ENCODE results near the gene CHRM5.
"Not testable (repeated sequence)": the region's sequence is repeated elsewhere in the genome, so short reads cannot be mapped to it uniquely, and the experiment has no call there.

CHRM5 gene

DNA sequence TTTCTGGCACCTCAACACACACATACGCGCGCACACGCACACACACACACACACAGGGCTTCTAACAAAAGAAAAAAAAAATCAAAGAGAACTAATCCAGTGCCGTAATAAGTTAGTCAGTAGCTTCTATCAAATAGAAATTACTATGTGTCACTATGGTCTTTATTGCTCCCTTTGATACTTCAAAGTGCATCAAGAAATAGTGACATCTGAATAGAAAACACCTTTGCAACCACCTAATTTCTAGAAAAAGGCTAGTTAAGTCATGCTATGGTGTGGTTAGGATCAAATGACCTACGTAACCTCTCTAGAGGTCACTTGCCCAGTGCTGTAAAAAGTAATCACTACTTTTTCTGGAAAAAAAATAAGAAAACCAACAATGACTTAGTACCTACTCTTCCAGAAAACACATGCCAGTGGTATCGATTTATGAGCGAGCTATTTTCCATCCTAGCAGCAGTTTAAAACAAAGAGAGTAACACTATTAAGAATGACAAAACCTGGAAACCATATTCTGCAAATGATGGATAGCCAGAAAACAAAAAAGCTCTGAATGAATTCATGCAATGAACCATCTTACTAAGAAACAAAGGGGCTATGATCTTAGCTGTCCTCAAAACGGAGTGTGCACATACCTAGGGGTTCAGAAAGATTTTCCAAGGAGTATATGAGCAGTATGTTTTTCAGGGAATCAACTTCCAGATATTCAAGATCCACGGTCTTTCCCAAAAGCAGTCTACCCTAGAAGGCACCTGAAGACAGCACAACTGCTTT is 63.9 kb downstream of the CHRM5 start:
- no peak overlapping the region for H3K4me3 ChIP-seq (ENCODE audit: low read length)

DNA sequence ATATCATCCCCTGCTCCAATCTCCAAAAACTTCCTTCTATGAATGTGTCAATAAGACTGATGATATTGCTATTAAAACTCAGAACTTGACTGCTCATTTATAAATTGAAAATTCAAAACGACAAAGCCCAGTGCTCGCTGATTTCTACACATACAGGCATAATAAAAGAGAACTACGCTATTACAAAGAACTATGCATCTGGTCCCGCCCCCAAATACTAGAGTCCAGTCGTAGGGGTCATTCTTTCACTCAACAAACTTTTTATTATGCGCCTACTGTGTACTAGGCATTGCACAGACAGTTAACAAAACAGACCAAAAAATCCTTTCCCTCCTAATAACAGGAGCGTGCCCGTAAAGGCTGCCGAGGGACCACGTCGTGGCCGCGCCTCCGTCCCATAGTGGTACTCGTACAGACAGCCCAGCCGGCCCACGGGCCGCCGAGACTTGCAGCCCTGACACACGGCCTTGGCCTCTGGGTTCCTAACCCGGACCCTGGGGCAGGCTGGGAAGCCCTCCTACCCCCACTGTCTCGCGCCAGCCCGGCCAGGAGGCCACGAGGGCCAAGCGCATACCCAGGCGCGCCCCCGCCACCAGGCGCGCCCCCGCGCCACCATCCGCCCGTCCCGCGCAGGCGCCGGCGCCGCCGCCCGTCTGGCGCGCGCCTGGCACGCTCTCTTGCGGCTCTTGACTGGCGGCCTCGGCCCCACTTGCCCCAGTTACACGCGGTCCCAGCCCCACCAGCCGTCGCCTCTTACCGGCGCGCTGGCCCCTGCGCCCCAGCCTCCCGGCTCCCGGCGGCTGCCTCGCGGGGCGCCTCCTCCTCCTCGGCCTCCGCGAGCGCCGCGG is 70.0 kb downstream of the CHRM5 start:
- peak; percentile 57 for DNase-seq (ENCODE audit: low read depth, low spot score)
- H3K4me3 ChIP-seq (ENCODE audit: low read length) = peak overlapping the region; percentile 82

More for the DNA sequence above, 63.9 kb downstream of the CHRM5 start:
- DNase-seq (ENCODE audit: low read depth, low spot score) = no peak

- no peak for DNase-seq (ENCODE audit: low read depth, low spot score)
- H3K4me3 ChIP-seq (ENCODE audit: low read length) = peak within 1 kb of the TSS; percentile 82
Measured at GRCh38 chr15:34038871-34039789, 70.8 kb downstream of the CHRM5 start, which contains the start of gene AVEN. Gene AVEN, minus strand, starts transcription at chr15:34039204. Its CDS starts 158 bp downstream, at chr15:34039046.

GRCh38 chr15:34039790-34040113 is 71.5 kb downstream of the CHRM5 start:
- H3K4me3 ChIP-seq (ENCODE audit: low read length) = peak overlapping the region; percentile 82
- no peak for DNase-seq (ENCODE audit: low read depth, low spot score)

- DNase-seq (ENCODE audit: low read depth, low spot score) = no peak
- no peak overlapping the region for H3K4me3 ChIP-seq (ENCODE audit: low read length)
Measured at GRCh38 chr15:34043391-34043790, 75.1 kb downstream of the CHRM5 start.

DNA sequence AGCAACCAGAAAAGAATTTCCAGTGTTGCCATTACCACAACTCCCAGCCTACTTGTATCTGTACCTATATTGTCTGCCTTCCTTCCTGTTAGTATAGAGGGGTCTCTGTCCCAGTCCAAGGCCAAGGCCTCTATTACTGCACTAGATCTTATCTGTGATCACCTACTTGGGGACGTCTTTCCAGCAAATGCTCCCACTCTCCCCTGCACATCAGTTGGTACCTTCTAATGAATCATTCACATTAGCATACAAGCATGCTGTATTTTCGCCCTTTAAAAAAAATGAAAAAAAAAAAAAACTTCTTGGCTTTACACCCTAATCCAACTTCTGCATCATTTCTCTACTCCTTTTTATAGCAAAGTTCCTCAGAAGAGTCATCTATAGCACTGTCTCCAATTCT is 75.5 kb downstream of the CHRM5 start:
- DNase-seq (ENCODE audit: low read depth, low spot score) = no peak

GRCh38 chr15:34046471-34047145 is 78.3 kb downstream of the CHRM5 start:
- no peak overlapping the region for H3K4me3 ChIP-seq (ENCODE audit: low read length)
- no peak for DNase-seq (ENCODE audit: low read depth, low spot score)

More for the DNA sequence above, 75.5 kb downstream of the CHRM5 start:
- H3K4me3 ChIP-seq (ENCODE audit: low read length) = no peak overlapping the region

- H3K4me3 ChIP-seq (ENCODE audit: low read length) = no peak overlapping the region
- no peak for DNase-seq (ENCODE audit: low read depth, low spot score)
Measured at GRCh38 chr15:34047893-34048775, 79.8 kb downstream of the CHRM5 start.

- H3K4me3 ChIP-seq (ENCODE audit: low read length) = no peak overlapping the region
- DNase-seq (ENCODE audit: low read depth, low spot score) = no peak
Measured at GRCh38 chr15:34049112-34049511, 80.8 kb downstream of the CHRM5 start.

- DNase-seq (ENCODE audit: low read depth, low spot score); H3K4me3 ChIP-seq (ENCODE audit: low read length): not testable (repeated sequence)
Measured at GRCh38 chr15:34050385-34050784, 82.1 kb downstream of the CHRM5 start.

- no peak overlapping the region for H3K4me3 ChIP-seq (ENCODE audit: low read length)
- DNase-seq (ENCODE audit: low read depth, low spot score) = no peak
Measured at GRCh38 chr15:34054081-34054707, 85.9 kb downstream of the CHRM5 start.

DNA sequence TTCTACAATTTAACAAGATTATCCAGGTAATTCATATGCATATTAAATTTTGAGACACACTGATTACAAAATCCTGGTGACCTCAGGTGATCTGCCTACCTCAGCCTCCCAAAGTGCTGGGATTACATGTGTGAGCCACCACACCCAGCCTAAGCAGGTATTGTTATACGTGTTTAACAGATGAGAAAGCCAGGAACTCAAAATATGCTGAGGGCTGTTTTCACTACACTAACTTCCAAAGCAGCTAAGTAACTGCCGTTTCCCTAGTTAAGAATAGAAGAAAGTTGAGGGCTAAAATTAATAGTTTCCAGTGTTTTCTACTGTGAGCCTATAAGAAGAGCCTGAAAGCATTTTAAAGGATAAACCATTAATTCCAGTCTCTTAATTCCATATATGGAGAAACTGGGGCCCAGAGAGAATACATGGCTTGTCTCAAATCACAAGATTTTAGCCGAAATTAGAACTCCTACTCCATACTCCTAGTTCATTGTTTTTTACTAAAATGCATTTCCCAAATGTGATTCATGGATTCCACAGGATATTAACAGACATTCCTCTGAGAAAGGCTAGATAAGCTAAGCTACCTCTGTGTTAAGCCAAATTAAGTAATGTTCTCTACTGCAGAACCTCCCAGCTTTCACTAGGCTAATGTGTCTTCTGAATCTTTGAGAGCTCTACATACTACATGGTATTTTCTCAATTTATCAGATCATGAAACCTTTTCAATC is 87.7 kb downstream of the CHRM5 start:
- no peak overlapping the region for H3K4me3 ChIP-seq (ENCODE audit: low read length)
- no peak for DNase-seq (ENCODE audit: low read depth, low spot score)

DNA sequence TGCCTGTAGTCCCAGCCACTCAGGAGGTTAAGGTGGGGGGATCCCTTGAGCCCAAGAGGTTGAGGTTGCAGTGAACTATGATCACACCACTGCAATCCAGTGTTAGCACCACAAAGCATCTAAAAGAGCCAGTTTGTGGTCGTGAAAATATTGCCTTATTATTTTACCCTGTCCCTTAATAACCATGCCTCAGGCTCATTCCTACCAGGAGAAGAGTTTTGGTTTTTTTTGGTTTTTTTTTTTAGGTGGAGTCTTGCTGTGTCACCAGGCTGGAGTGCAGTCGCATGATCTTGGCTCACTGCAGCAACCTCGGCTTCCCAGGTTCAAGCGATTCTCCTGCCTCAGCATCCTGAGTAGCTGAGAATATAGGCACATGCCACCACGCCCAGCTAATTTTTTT is 88.6 kb downstream of the CHRM5 start:
- no peak overlapping the region for H3K4me3 ChIP-seq (ENCODE audit: low read length)
- DNase-seq (ENCODE audit: low read depth, low spot score) = no peak

DNA sequence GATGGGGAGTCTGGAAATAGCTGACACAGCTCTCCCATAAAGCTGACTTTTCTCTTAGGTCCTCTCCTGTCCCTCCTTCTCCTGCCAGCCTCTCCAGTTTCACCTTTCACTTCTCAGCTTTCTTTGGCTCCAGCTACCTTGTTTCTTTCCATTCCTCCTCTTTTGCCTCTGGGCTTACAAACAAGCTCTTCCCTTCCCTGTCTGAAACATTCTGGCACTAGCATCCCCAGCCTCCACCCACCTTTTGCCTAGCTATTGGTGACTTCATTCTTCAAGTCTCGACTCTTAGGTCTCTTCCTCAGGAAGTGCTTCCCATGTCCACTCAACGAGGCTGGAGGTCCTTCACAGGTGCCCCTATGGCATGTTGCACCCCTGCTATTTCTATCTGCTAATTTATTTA is 91.2 kb downstream of the CHRM5 start:
- DNase-seq (ENCODE audit: low read depth, low spot score) = no peak

GRCh38 chr15:34059946-34060345 is 91.6 kb downstream of the CHRM5 start:
- no peak for DNase-seq (ENCODE audit: low read depth, low spot score)

More for the DNA sequence above, 91.2 kb downstream of the CHRM5 start:
- H3K4me3 ChIP-seq (ENCODE audit: low read length) = no peak overlapping the region

GRCh38 chr15:34064438-34064837 is 96.1 kb downstream of the CHRM5 start:
- no peak for DNase-seq (ENCODE audit: low read depth, low spot score)
- H3K4me3 ChIP-seq (ENCODE audit: low read length) = no peak overlapping the region

More at GRCh38 chr15:34059946-34060345, 91.6 kb downstream of the CHRM5 start:
- H3K4me3 ChIP-seq (ENCODE audit: low read length) = no peak overlapping the region

DNA sequence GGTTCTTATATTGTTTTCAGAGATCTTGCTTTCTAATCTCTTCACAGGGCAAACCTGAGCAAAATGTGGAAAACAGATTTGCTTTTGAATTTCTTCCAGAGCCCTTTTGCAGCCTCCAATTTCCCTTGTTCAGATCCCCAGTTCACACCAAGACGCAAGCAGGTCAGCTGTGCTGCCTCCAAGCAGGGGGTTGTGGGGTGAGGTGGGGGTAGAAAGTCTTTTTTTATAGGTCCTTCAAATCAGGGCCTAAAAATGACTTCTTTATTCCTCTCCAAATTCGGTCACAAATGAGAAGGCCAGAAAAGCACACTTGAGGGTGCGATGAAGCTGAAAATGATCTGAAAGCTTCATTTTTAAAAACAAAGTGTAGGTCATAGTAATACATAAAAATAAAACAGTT is 97.0 kb downstream of the CHRM5 start:
- no peak for DNase-seq (ENCODE audit: low read depth, low spot score)
- no peak overlapping the region for H3K4me3 ChIP-seq (ENCODE audit: low read length)
